ENCODE data around the gene MARCKSL1.

The MARCKSL1 gene

GRCh38 chr1:32330558-32331151 lies 5.4 kb downstream of the MARCKSL1 start:
- Histone ChIP-seq H3K4me1 (ENCODE audit: control insufficient read depth, insufficient read depth, low read length) (peaks cover 17% of the 10 kb centered on the region), H3K27ac (ENCODE audit: low read depth, low read length) (no peak overlapping the region), H3K36me3 (ENCODE audit: control insufficient read depth, insufficient read depth, low read length) (peaks cover 87% of the 10 kb centered on the region), H3K9me3 (ENCODE audit: control insufficient read depth, insufficient read depth, low read depth, low read length) (no peaks in the 10 kb centered on the region), H3K4me3 (ENCODE audit: low read depth, low read length) (no peak overlapping the region), H3K27me3 (ENCODE audit: control insufficient read depth, insufficient read depth, low read length) (no peaks in the 10 kb centered on the region), H3K9ac (ENCODE audit: low read length) (no peak overlapping the region)

- peaks cover 93% of the 10 kb centered on the region for H3K36me3 ChIP-seq (ENCODE audit: control insufficient read depth, insufficient read depth, low read length)
- H3K27ac ChIP-seq (ENCODE audit: low read depth, low read length) = no peak overlapping the region
- H3K4me1 ChIP-seq (ENCODE audit: control insufficient read depth, insufficient read depth, low read length) = peaks cover 17% of the 10 kb centered on the region
- H3K27me3 ChIP-seq (ENCODE audit: control insufficient read depth, insufficient read depth, low read length) = no peaks in the 10 kb centered on the region
- H3K9me3 ChIP-seq (ENCODE audit: control insufficient read depth, insufficient read depth, low read depth, low read length) = no peaks in the 10 kb centered on the region
- no peak overlapping the region for H3K4me3 ChIP-seq (ENCODE audit: low read depth, low read length)
- no peak overlapping the region for H3K9ac ChIP-seq (ENCODE audit: low read length)
Measured at GRCh38 chr1:32329931-32330466, 6.0 kb downstream of the MARCKSL1 start.

- no peak overlapping the region for H3K4me3 ChIP-seq (ENCODE audit: low read depth, low read length)
- no peaks in the 10 kb centered on the region for H3K27me3 ChIP-seq (ENCODE audit: control insufficient read depth, insufficient read depth, low read length)
- H3K27ac ChIP-seq (ENCODE audit: low read depth, low read length) = no peak overlapping the region
- peaks cover 80% of the 10 kb centered on the region for H3K36me3 ChIP-seq (ENCODE audit: control insufficient read depth, insufficient read depth, low read length)
- peaks cover 1% of the 10 kb centered on the region; the same call in 1 of the 2 replicates for H3K4me1 ChIP-seq (ENCODE audit: control insufficient read depth, insufficient read depth, low read length)
- H3K9ac ChIP-seq (ENCODE audit: low read length) = no peak overlapping the region
- no peaks in the 10 kb centered on the region for H3K9me3 ChIP-seq (ENCODE audit: control insufficient read depth, insufficient read depth, low read depth, low read length)
Measured at GRCh38 chr1:32327204-32327603, 8.8 kb downstream of the MARCKSL1 start.

GRCh38 chr1:32321712-32322291 lies 14.2 kb downstream of the MARCKSL1 start:
- no peak overlapping the region for H3K9ac ChIP-seq (ENCODE audit: low read length)
- no peak overlapping the region for H3K27ac ChIP-seq (ENCODE audit: low read depth, low read length)
- no peaks in the 10 kb centered on the region for H3K9me3 ChIP-seq (ENCODE audit: control insufficient read depth, insufficient read depth, low read depth, low read length)
- H3K4me1 ChIP-seq (ENCODE audit: control insufficient read depth, insufficient read depth, low read length) = no peaks in the 10 kb centered on the region
- no peaks in the 10 kb centered on the region for H3K27me3 ChIP-seq (ENCODE audit: control insufficient read depth, insufficient read depth, low read length)
- no peak overlapping the region for H3K4me3 ChIP-seq (ENCODE audit: low read depth, low read length)
- peaks cover 57% of the 10 kb centered on the region for H3K36me3 ChIP-seq (ENCODE audit: control insufficient read depth, insufficient read depth, low read length)

- no peaks in the 10 kb centered on the region for H3K9me3 ChIP-seq (ENCODE audit: control insufficient read depth, insufficient read depth, low read depth, low read length)
- no peaks in the 10 kb centered on the region for H3K4me1 ChIP-seq (ENCODE audit: control insufficient read depth, insufficient read depth, low read length)
- H3K9ac ChIP-seq (ENCODE audit: low read length) = no peak overlapping the region
- H3K27me3 ChIP-seq (ENCODE audit: control insufficient read depth, insufficient read depth, low read length) = no peaks in the 10 kb centered on the region
- no peak overlapping the region for H3K4me3 ChIP-seq (ENCODE audit: low read depth, low read length)
- no peak overlapping the region for H3K27ac ChIP-seq (ENCODE audit: low read depth, low read length)
- H3K36me3 ChIP-seq (ENCODE audit: control insufficient read depth, insufficient read depth, low read length) = peaks cover 42% of the 10 kb centered on the region
Measured at GRCh38 chr1:32318127-32318869, 17.7 kb downstream of the MARCKSL1 start.

GRCh38 chr1:32316903-32317277 lies 19.1 kb downstream of the MARCKSL1 start:
- no peak overlapping the region for H3K9ac ChIP-seq (ENCODE audit: low read length)
- H3K27ac ChIP-seq (ENCODE audit: low read depth, low read length) = no peak overlapping the region
- no peaks in the 10 kb centered on the region for H3K9me3 ChIP-seq (ENCODE audit: control insufficient read depth, insufficient read depth, low read depth, low read length)
- no peaks in the 10 kb centered on the region for H3K4me1 ChIP-seq (ENCODE audit: control insufficient read depth, insufficient read depth, low read length)
- peaks cover 36% of the 10 kb centered on the region for H3K36me3 ChIP-seq (ENCODE audit: control insufficient read depth, insufficient read depth, low read length)
- no peaks in the 10 kb centered on the region for H3K27me3 ChIP-seq (ENCODE audit: control insufficient read depth, insufficient read depth, low read length)
- H3K4me3 ChIP-seq (ENCODE audit: low read depth, low read length) = no peak overlapping the region

GRCh38 chr1:32311709-32312393 lies 24.2 kb downstream of the MARCKSL1 start:
- no peaks in the 10 kb centered on the region for H3K9me3 ChIP-seq (ENCODE audit: control insufficient read depth, insufficient read depth, low read depth, low read length)
- peaks cover 8% of the 10 kb centered on the region for H3K36me3 ChIP-seq (ENCODE audit: control insufficient read depth, insufficient read depth, low read length)
- H3K4me1 ChIP-seq (ENCODE audit: control insufficient read depth, insufficient read depth, low read length) = no peaks in the 10 kb centered on the region
- H3K4me3 ChIP-seq (ENCODE audit: low read depth, low read length) = no peak overlapping the region
- H3K27me3 ChIP-seq (ENCODE audit: control insufficient read depth, insufficient read depth, low read length) = no peaks in the 10 kb centered on the region
- H3K27ac ChIP-seq (ENCODE audit: low read depth, low read length) = no peak overlapping the region
- H3K9ac ChIP-seq (ENCODE audit: low read length) = no peak overlapping the region

- Histone ChIP-seq H3K9ac (ENCODE audit: low read length) (no peak overlapping the region), H3K36me3 (ENCODE audit: control insufficient read depth, insufficient read depth, low read length) (peaks cover 19% of the 10 kb centered on the region), H3K27ac (ENCODE audit: low read depth, low read length) (no peak overlapping the region), H3K9me3 (ENCODE audit: control insufficient read depth, insufficient read depth, low read depth, low read length) (no peaks in the 10 kb centered on the region), H3K27me3 (ENCODE audit: control insufficient read depth, insufficient read depth, low read length) (no peaks in the 10 kb centered on the region), H3K4me3 (ENCODE audit: low read depth, low read length) (no peak overlapping the region), H3K4me1 (ENCODE audit: control insufficient read depth, insufficient read depth, low read length) (no peaks in the 10 kb centered on the region)
Measured at GRCh38 chr1:32309960-32310359, 26.1 kb downstream of the MARCKSL1 start.

GRCh38 chr1:32307324-32307723 lies 28.7 kb downstream of the MARCKSL1 start:
- Histone ChIP-seq H3K4me3 (ENCODE audit: low read depth, low read length) (no peak overlapping the region), H3K27me3 (ENCODE audit: control insufficient read depth, insufficient read depth, low read length) (no peaks in the 10 kb centered on the region), H3K36me3 (ENCODE audit: control insufficient read depth, insufficient read depth, low read length) (peaks cover 41% of the 10 kb centered on the region), H3K9me3 (ENCODE audit: control insufficient read depth, insufficient read depth, low read depth, low read length) (0 out of 2 replicates have a peak, but pooled peaks cover 2% of the 10 kb centered on the region), H3K4me1 (ENCODE audit: control insufficient read depth, insufficient read depth, low read length) (no peaks in the 10 kb centered on the region), H3K27ac (ENCODE audit: low read depth, low read length) (no peak overlapping the region), H3K9ac (ENCODE audit: low read length) (no peak overlapping the region)

GRCh38 chr1:32305310-32305709 lies 30.7 kb downstream of the MARCKSL1 start:
- Histone ChIP-seq H3K9me3 (ENCODE audit: control insufficient read depth, insufficient read depth, low read depth, low read length) (0 out of 2 replicates have a peak, but pooled peaks cover 2% of the 10 kb centered on the region), H3K27ac (ENCODE audit: low read depth, low read length) (no peak overlapping the region), H3K36me3 (ENCODE audit: control insufficient read depth, insufficient read depth, low read length) (peaks cover 44% of the 10 kb centered on the region), H3K9ac (ENCODE audit: low read length) (no peak overlapping the region), H3K4me1 (ENCODE audit: control insufficient read depth, insufficient read depth, low read length) (no peaks in the 10 kb centered on the region), H3K4me3 (ENCODE audit: low read depth, low read length) (no peak overlapping the region), H3K27me3 (ENCODE audit: control insufficient read depth, insufficient read depth, low read length) (no peaks in the 10 kb centered on the region)

Data from HUES6 (cell line).